8988T (cell line): ENCODE measurements around the gene SALL1.

ENCODE experiments used
- DNase-seq: peaks from one replicate; pipeline ENCODE4 v3.0.0; 2011

SALL1 gene

DNA sequence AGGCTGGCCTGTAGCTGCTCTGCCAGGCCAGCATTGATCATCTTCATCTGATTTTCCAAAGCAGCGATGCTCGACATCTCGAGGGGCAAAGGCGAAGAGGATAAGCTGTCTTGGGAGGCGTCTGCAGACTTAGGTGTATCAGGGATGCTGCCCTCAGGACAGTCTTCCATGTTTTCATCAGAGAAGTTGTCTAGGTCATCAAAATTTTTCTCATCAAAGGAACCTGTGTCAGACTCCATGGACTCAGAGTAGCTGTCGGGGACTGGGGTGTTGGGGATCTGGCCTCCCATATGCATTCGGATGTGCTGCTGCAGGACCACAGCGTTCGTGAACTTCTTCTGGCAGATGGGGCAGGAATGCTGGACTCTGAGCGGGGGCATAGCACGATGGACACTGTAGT is 11.5 kb downstream of the SALL1 start:
- DNase-seq: no peak

GRCh38 chr16:51138178-51138577 is 12.9 kb downstream of the SALL1 start:
- DNase-seq: no peak

GRCh38 chr16:51137097-51137496 is 14.0 kb downstream of the SALL1 start:
- no peak for DNase-seq

DNA sequence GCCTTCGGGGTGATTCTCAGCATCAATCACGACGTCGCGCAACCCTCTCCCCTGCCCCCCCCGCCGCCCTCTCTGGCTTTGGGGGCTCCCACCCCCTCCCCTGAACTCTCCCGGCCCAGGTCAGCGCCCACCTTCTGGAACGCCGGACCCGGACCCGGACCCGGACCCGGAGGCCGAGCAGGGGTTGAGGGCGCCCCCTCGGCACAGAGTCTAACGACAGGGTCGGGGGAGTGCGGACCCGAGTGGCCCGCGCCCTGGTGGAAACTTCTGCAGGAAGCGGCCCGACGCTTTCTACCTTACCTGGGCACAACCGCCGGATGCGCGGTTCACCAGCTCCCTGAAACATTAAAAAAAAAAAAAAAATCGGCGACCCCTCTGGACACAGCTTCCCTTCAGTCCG is 16.2 kb downstream of the SALL1 start:
- no peak for DNase-seq

GRCh38 chr16:51134269-51134812 is 16.7 kb downstream of the SALL1 start:
- DNase-seq: no peak

- DNase-seq: no peak
These were observed 17.4 kb downstream of the SALL1 start for GRCh38 chr16:51133688-51134087.

DNA sequence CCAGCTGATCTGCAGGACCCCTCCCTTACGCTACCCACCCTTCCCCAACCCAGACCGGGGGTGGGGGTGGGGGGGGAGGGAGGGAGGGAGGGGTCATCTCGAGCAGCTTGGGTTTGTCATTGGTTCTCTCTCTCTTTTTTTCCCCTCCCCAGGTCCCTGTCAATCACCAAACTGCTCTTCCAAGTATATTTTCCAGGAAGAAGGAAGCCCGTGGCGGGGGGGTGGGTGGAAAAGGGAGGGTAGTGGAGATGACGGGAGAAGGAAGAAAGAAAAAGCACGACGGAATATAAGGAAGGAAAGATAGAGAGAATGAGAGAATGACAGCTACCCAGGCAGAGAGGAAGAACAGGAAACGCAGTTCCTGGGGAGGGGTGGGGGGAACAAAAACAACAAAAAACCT is 17.9 kb downstream of the SALL1 start:
- no peak for DNase-seq

GRCh38 chr16:51132490-51133115 is 18.5 kb downstream of the SALL1 start:
- DNase-seq: no peak

DNA sequence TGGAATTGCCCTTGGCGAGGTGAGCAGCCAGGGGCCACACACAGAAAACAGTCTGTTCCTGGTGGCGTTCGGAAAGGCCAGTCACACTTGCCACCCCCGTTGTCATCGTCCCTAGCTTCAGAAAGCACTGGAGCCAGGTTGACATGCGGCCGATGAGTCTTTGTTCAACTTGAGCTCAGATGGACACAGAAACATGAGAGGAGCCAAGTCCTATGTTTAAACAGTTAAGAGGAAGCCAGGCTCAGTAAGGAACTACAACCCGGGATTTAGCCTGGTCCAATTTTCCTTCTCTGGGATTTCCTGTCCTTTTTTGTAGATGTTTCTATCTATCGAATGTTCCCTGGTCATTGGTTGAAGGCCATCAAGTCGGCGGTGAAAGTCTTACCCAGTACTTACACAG is 19.5 kb downstream of the SALL1 start:
- no peak for DNase-seq

DNA sequence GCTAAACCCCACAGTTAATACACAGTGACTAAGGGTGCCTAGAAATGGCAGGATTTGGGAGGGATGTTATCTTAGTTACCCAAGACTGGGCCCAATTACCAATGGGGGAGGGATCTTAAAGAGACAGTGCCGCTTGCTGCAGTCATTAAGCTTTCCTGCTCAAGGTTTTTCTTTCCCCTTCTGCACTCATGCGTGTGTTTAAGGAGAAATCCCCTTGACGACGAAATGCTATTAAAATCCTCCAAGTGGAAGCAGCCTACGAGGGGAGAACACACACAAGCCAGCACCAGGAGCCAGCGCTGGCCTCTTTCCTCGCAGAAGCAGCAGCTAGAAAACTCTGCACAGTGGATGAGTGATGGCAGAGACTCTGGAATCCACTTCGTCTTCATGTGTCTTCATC is 22.0 kb downstream of the SALL1 start:
- no peak for DNase-seq

GRCh38 chr16:51125992-51126391 is 25.1 kb downstream of the SALL1 start:
- no peak for DNase-seq

GRCh38 chr16:51124896-51125295 is 26.2 kb downstream of the SALL1 start:
- DNase-seq: no peak

- no peak for DNase-seq
These were observed 29.2 kb downstream of the SALL1 start for GRCh38 chr16:51121850-51122249.

- no peak for DNase-seq
These were observed 30.2 kb downstream of the SALL1 start for GRCh38 chr16:51120730-51121347.

GRCh38 chr16:51119973-51120729 is 30.9 kb downstream of the SALL1 start:
- DNase-seq: no peak

DNA sequence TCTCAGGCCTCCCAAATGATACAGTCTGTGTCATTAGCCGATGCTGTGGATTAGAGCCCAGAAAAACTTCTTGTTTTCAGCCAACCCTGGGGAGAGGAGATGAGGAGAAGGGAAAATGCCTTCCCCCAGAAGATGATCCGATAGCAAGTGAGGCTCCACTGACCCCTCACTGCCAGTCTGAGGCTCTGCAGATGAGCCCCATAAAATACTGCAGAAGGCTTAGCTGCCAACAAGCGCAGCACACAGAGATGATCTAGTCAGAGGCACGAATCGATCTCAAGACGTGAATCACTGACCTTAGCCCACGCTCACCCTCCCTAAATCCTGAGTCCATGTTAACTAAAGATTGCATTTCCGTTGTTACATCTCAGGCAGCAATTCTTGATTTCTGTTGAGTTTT is 31.5 kb downstream of the SALL1 start:
- no peak for DNase-seq

GRCh38 chr16:51116353-51116752 is 34.7 kb downstream of the SALL1 start:
- no peak for DNase-seq

DNA sequence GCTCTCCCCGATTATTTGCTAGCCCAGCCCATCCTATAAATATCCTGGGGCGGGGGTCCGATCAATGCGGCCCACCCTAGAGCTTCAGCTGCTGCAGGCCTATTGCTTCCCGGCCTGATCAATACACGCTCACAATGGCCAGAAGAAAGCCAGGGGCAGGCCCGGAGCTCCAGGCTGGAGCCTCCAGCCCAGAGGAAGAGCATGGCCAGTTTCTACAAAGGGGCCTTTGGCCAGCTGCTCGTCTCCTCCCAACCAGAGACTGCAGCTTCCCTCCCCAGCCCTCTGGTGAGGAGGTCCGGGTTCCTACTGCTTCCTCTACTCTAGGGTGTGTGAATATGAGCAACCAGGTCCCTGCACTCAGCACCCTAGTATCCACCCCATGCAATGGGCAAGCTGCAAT is 36.7 kb downstream of the SALL1 start:
- DNase-seq: no peak

DNA sequence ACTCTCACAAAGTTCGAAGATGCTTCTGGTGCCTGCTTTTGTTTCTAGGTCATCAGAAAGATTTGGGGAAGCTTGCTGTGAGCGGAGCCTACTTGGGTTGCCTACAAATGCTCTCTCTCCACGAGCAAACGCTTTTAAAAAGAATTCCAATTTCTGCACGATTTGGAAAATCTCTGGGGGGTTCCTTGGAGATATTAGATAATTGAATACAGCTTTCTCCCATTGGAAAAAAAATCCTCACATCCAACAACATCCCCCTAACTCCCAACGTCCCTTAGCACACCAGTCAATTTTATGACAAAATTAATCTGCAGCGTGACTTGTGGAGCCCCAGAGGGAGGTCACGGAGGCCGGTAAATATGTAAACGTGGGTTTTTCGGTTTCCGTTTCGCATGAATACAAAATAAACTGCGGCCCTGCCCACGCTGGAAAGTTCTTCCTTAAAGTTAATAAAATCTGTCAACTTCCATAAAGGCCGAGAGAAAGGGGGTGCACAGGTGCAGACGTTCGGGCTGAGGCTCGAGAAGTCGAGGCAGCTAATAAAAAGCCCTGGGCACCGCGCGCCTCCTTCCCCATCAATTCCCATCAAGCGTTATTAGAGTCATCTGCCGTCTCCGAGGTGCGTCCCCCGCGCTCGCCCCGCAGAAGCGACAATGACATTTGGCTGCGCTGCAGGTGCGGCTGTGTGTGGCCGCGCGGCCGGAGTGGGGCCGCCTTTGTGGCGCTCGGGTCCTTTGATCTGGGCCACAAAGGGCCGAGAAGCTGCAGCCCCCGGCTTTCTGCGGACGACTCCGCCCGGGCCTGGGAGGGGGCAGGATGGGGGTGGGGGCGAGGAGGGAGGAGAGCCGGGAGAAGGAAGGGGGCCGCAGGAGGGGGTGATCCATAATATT is 37.6 kb downstream of the SALL1 start:
- no peak for DNase-seq

DNA sequence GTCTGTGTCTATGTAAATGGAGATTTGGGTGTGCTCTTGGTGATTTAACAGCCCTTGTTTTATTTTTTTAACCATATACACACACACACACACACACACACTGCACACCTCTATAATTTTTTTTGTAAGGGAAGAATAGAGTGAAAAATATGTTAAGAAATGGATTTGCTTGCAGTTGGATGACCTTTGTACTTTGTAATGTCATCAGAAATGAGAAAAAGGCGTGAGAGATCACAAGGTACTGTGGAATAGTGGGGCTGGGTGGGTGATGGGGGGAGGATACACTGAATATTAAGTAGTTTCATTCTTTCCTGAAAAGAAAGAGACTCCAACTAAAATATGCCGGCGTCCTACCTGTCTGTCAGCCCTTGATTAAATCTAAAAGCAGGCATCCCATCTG is 38.7 kb downstream of the SALL1 start:
- DNase-seq: no peak

DNA sequence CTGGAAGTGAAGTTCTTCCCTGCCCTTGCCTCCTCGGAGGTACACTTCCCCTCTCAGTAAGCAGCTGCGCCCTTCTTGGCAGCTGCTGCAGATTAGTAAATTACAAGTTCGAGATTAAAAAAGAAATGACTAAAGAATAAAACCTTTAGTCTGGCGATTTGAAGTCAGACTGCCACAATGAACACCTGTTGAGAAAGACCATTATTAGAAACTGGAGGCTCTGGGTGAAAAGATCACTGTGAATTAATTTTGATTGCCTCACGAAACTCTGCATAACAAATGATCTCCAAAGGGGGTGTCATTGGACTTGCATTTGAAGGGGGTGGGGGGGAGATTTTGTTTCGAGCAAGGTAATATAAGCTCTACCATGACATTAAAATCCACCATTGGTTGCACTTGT is 39.3 kb downstream of the SALL1 start:
- no peak for DNase-seq

DNA sequence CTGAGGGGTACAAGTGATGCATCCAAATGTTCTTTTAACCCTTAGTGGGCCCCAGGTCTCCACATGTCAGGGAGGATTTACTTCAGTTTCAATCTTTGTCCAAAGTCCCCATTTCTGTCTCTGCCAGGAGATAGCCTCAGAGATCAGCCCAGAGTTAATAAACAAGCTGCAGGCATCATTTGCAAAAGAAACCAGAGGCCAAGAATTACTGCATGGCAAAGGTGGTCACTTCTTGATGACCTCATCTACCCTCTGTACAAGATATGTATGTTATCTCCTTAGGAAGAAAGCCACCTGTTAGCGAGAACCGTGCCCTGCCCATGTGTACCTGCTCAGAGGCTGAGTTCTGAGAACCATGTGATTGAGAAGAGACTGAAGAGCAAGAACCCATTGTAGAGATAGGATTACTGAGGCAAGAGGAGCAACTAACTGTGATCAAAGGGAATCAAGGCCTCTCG is 40.3 kb downstream of the SALL1 start:
- DNase-seq: no peak

GRCh38 chr16:51109173-51109572 is 41.9 kb downstream of the SALL1 start:
- no peak for DNase-seq
